Gastroesophageal sphincter (tissue), 4 donors: ENCODE data around the gene SERPINB10. TPM values are rescaled to one million over a fixed set of nuclear protein-coding genes. Genes with fewer than 3 reads are reported as not detected.

Source experiments
- ATAC-seq: fragments of 150-250 bp; one replicate; pipeline ENCODE4 v1.9.1; 2016; ENCODE audit warnings: mild to moderate bottlenecking, moderate library complexity
- H3K27ac ChIP-seq, 4 donors: fragments of 200-600 bp; sonication (generic) in 3 of 4; 1 replicate in 3 of 4; 2 replicates in 1 of 4; pipeline ENCODE4 v1.5.1; 2016 to 2019
- H3K27me3 ChIP-seq: fragments of 200-600 bp; sonication (generic); one replicate; pipeline ENCODE4 v1.5.1; 2019
- H3K36me3 ChIP-seq, 2 donors: fragments of 200-600 bp; sonication (generic); one replicate each; pipeline ENCODE4 v1.5.1; 2019; ENCODE audit warnings: control low read depth in 1 of 2
- H3K4me1 ChIP-seq, 3 donors: fragments of 200-600 bp; sonication (generic); 1 replicate in 2 of 3; 2 replicates in 1 of 3; pipeline ENCODE4 v1.5.1; 2016 to 2019; ENCODE audit warnings: control low read depth in 2 of 3
- H3K4me3 ChIP-seq, 2 donors: fragments of 200-600 bp; sonication (generic); one replicate each; pipeline ENCODE4 v1.5.1; 2019; ENCODE audit warnings: mild to moderate bottlenecking in 1 of 2, moderate library complexity in 1 of 2
- H3K9me3 ChIP-seq, 3 donors: fragments of 200-600 bp; sonication (generic); one replicate each; pipeline ENCODE4 v1.5.1; 2017 to 2019; ENCODE audit warnings: control low read depth in 2 of 3
- EP300 ChIP-seq: sonication (generic); formaldehyde crosslinking; IDR thresholded peaks from one replicate; pipeline ENCODE4 v1.6.1; 2017; ENCODE audit warnings: antibody characterized with exemption, mild to moderate bottlenecking
- POLR2A ChIP-seq, 2 donors: fragments of 450-650 bp; IDR thresholded peaks; one replicate each; pipeline ENCODE4 v1.6.1; 2017; ENCODE audit warnings: antibody characterized with exemption in 2 of 2, mild to moderate bottlenecking in 2 of 2, moderate library complexity in 1 of 2
- POLR2AphosphoS5 ChIP-seq: sonication (generic); formaldehyde crosslinking; IDR thresholded peaks from one replicate; pipeline ENCODE4 v1.6.1; 2017; ENCODE audit warnings: antibody characterized with exemption
- WGBS, 2 donors: methylation state at CpG; one replicate each; pipeline ENCODE4 v1.1.5; 2018; ENCODE audit warnings: low coverage in 1 of 2; 5-methylcytosine and 5-hydroxymethylcytosine counted together
- total RNA-seq, 4 donors: library from RNA; depleted of rRNA; stranded (reverse); fragments of >200 nt; gene quantifications; one replicate each; pipeline ENCODE4 v1.1.0, GENCODE V29; 2016
- TF ChIP-seq, protein P1 (sequence below), 4 experiments: fragments of 200-600 bp in 2 of 4; fragments of 450-650 bp in 2 of 4; sonication (generic) in 1 of 4; IDR thresholded peaks; one replicate each; pipeline ENCODE4 v1.5.1; 2017 to 2019; ENCODE audit warnings: antibody characterized with exemption in 4 of 4, mild to moderate bottlenecking in 2 of 4, moderate library complexity in 2 of 4

The SERPINB10 gene
- total RNA-seq, 4 donors from 2014 or later, result 2.0 TPM; not detected in 3

DNA sequence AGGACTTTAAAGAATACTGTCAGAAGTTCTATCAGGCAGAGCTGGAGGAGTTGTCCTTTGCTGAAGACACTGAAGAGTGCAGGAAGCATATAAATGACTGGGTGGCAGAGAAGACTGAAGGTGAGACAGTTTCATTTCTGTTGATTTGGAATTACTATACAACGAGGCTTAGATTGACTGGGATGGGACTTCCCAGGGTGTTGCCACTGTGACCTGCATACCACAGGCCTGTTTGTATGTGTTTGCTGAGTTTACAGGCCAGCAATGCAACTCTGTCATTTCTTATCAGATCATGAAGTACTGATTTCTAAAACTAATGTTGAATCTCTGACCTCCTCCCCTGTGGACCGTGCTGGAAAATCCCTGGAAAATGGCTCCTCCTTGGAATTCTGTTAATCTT lies 74.0 kb downstream of the SERPINB10 start:
- WGBS, 2 donors, result 57 to 79% methylated on average over 1 to 2 of the region's 2 CpGs
- peaks cover 0 to 19% (median 0%) of the 10 kb centered on the region in 3 donors for H3K4me1 ChIP-seq
- H3K9me3 ChIP-seq, result no peaks in the 10 kb centered on the region
- peaks cover 0 to 59% of the 10 kb centered on the region in 2 donors for H3K36me3 ChIP-seq
- no peak overlapping the region for H3K27ac ChIP-seq
- H3K4me3 ChIP-seq, result no peak overlapping the region
- TF ChIP-seq POLR2AphosphoS5 (no peak), EP300 (no peak), POLR2A (IDR thresholded peaks at IDR 0.05) (no peak)
- TF ChIP-seq, protein P1, sequence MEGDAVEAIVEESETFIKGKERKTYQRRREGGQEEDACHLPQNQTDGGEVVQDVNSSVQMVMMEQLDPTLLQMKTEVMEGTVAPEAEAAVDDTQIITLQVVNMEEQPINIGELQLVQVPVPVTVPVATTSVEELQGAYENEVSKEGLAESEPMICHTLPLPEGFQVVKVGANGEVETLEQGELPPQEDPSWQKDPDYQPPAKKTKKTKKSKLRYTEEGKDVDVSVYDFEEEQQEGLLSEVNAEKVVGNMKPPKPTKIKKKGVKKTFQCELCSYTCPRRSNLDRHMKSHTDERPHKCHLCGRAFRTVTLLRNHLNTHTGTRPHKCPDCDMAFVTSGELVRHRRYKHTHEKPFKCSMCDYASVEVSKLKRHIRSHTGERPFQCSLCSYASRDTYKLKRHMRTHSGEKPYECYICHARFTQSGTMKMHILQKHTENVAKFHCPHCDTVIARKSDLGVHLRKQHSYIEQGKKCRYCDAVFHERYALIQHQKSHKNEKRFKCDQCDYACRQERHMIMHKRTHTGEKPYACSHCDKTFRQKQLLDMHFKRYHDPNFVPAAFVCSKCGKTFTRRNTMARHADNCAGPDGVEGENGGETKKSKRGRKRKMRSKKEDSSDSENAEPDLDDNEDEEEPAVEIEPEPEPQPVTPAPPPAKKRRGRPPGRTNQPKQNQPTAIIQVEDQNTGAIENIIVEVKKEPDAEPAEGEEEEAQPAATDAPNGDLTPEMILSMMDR (IDR thresholded peaks at IDR 0.05), result no peak
- no peaks in the 10 kb centered on the region for H3K27me3 ChIP-seq
- no peak for ATAC-seq

DNA sequence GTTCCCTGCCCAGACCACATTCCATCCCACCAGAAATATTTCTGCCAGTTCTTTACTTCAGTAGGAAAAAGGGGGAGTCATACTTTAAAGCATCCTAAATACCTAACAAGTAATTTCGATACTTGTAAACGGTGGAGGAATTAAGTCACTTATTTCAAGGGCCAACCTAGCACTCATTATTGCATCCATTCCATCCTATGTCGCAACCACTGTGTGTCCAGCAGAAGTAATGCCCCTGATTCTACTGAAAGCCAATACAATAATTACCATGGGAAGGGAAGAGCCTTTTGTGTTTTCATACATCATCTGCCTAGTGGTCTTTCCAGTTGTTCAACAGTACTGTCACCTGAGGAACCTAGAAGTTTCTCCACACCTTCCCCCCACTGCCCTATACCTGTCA lies 74.6 kb downstream of the SERPINB10 start:
- peaks cover 0 to 66% of the 10 kb centered on the region in 2 donors for H3K36me3 ChIP-seq
- H3K27ac ChIP-seq, result no peak overlapping the region
- TF ChIP-seq EP300 (no peak), POLR2AphosphoS5 (no peak), POLR2A (IDR thresholded peaks at IDR 0.05) (no peak)
- TF ChIP-seq, protein P1 (IDR thresholded peaks at IDR 0.05), result no peak
- ATAC-seq, result no peak
- 88 to 91% methylated on average over 3 of the region's 3 CpGs for WGBS, 2 donors
- no peaks in the 10 kb centered on the region for H3K9me3 ChIP-seq
- H3K27me3 ChIP-seq, result no peaks in the 10 kb centered on the region
- H3K4me1 ChIP-seq, result peaks cover 0 to 19% (median 0%) of the 10 kb centered on the region in 3 donors
- H3K4me3 ChIP-seq, result no peak overlapping the region

Other genes starting within 250 kb of the SERPINB10 start
- gene SERPINB3, start 246.1 kb upstream of the SERPINB10 start, total RNA-seq, result 10 to 100 TPM in 1 of 4 donors, 1 to 10 TPM in 1, under 1 TPM in 2; 0.35 to 70.3 (median 2.1) TPM
- not detected for gene SERPINB11, start 205.0 kb upstream of the SERPINB10 start, total RNA-seq
- gene SERPINB7, start 132.5 kb upstream of the SERPINB10 start, total RNA-seq, result not detected
- 10 to 100 TPM in 1 of 4 donors, 1 to 10 TPM in 3; 1.2 to 14.5 (median 3.0) TPM for gene SERPINB2, start 20.3 kb upstream of the SERPINB10 start, total RNA-seq
- not detected for gene HMSD, start 41.3 kb downstream of the SERPINB10 start, total RNA-seq
- gene SERPINB8, start 62.1 kb downstream of the SERPINB10 start, total RNA-seq, result 10 to 100 TPM in 3 of 4 donors, 1 to 10 TPM in 1; 6.4 to 16.6 (median 11.5) TPM
- gene LINC00305, start 241.1 kb downstream of the SERPINB10 start, total RNA-seq, result not detected